Measurements from ENCODE around the gene HRCT1.
"Not testable (repeated sequence)": the region's sequence is repeated elsewhere in the genome, so short reads cannot be mapped to it uniquely, and the experiment has no call there.

HRCT1 gene

GRCh38 chr9:35905912-35906679 lies at the start of gene HRCT1:
HRCT1 (plus strand) TSS chr9:35906202; CDS start chr9:35906288, 86 bp downstream.
- no peak for DNase-seq (ENCODE audit: low read depth)

- no peak for DNase-seq (ENCODE audit: low read depth)
Observed at GRCh38 chr9:35856206-35856605, 49.8 kb upstream of the HRCT1 start.

- no peak for DNase-seq (ENCODE audit: low read depth)
Observed at GRCh38 chr9:35856882-35857281, 49.1 kb upstream of the HRCT1 start.

GRCh38 chr9:35858458-35858857 lies 47.5 kb upstream of the HRCT1 start:
- no peak for DNase-seq (ENCODE audit: low read depth)

GRCh38 chr9:35859310-35859989 lies 46.6 kb upstream of the HRCT1 start:
- DNase-seq (ENCODE audit: low read depth) = no peak

GRCh38 chr9:35859990-35860339 lies 46.0 kb upstream of the HRCT1 start:
- DNase-seq (ENCODE audit: low read depth) = no peak

- DNase-seq (ENCODE audit: low read depth) = no peak
Observed at GRCh38 chr9:35861161-35861897, 44.7 kb upstream of the HRCT1 start.

GRCh38 chr9:35862328-35862727 lies 43.7 kb upstream of the HRCT1 start:
- DNase-seq (ENCODE audit: low read depth) = no peak

GRCh38 chr9:35863583-35863982 lies 42.4 kb upstream of the HRCT1 start:
- no peak for DNase-seq (ENCODE audit: low read depth)

- DNase-seq (ENCODE audit: low read depth) = no peak
Observed at GRCh38 chr9:35864695-35865255, 41.2 kb upstream of the HRCT1 start.

GRCh38 chr9:35867538-35867937 lies 38.5 kb upstream of the HRCT1 start:
- DNase-seq (ENCODE audit: low read depth) = no peak

GRCh38 chr9:35868933-35869332 lies 37.1 kb upstream of the HRCT1 start:
- no peak for DNase-seq (ENCODE audit: low read depth)

- DNase-seq (ENCODE audit: low read depth) = no peak
Observed at GRCh38 chr9:35869621-35870216, 36.3 kb upstream of the HRCT1 start.

GRCh38 chr9:35870351-35870923 lies 35.6 kb upstream of the HRCT1 start, which contains the start of gene OR13J1:
OR13J1 (minus strand) TSS chr9:35870401; CDS start chr9:35870401, 0 bp downstream.
- no peak for DNase-seq (ENCODE audit: low read depth)

GRCh38 chr9:35871545-35871944 lies 34.5 kb upstream of the HRCT1 start:
- no peak for DNase-seq (ENCODE audit: low read depth)

- no peak for DNase-seq (ENCODE audit: low read depth)
Observed at GRCh38 chr9:35872505-35872904, 33.5 kb upstream of the HRCT1 start.

- DNase-seq (ENCODE audit: low read depth) = peak; percentile 64
Observed at GRCh38 chr9:35882263-35882848, 23.6 kb upstream of the HRCT1 start.

- no peak for DNase-seq (ENCODE audit: low read depth)
Observed at GRCh38 chr9:35882996-35883395, 23.0 kb upstream of the HRCT1 start.

- not testable (repeated sequence) for DNase-seq (ENCODE audit: low read depth)
Observed at GRCh38 chr9:35884908-35885307, 21.1 kb upstream of the HRCT1 start.

GRCh38 chr9:35891646-35892045 lies 14.4 kb upstream of the HRCT1 start:
- DNase-seq (ENCODE audit: low read depth) = no peak

GRCh38 chr9:35892051-35892450 lies 14.0 kb upstream of the HRCT1 start:
- DNase-seq (ENCODE audit: low read depth) = no peak

All from stimulated activated CD8-positive, alpha-beta memory T cell treated with anti-CD3 and anti-CD28 coated beads, Interleukin-7, amount 100 ng/mL, for 24 hours (primary cell).